ENCODE measurements around the gene MRTFA. TPM values are rescaled to one million over a fixed set of nuclear protein-coding genes. Genes with fewer than 3 reads are reported as not detected.
A peak's percentile ranks its signal among the peaks of the same experiment; 100 is the strongest.

The MRTFA gene
- total RNA-seq, 3 donors from 2014 or later (not counting 1 experiment from before 2014, with no cell fraction given), result 81.8 to 91.9 (median 83.5) TPM

GRCh38 chr22:40452730-40453487, 183.6 kb downstream of the MRTFA start:
- Mint-ChIP-seq H3K4me3 (no peak overlapping the region), H3K4me1 (peaks cover 53 to 63% of the 10 kb centered on the region in 2 donors), H3K9me3 (no peaks in the 10 kb centered on the region), H3K27ac (peak overlapping the region; percentile 80 to 81), H3K36me3 (no peaks in the 10 kb centered on the region), H3K27me3 (ENCODE audit: low read depth in 2 of 2) (no peaks in the 10 kb centered on the region)
- no peak overlapping the region for H3K4me3 ChIP-seq (ENCODE audit: low read length)
- TF ChIP-seq, protein P1, sequence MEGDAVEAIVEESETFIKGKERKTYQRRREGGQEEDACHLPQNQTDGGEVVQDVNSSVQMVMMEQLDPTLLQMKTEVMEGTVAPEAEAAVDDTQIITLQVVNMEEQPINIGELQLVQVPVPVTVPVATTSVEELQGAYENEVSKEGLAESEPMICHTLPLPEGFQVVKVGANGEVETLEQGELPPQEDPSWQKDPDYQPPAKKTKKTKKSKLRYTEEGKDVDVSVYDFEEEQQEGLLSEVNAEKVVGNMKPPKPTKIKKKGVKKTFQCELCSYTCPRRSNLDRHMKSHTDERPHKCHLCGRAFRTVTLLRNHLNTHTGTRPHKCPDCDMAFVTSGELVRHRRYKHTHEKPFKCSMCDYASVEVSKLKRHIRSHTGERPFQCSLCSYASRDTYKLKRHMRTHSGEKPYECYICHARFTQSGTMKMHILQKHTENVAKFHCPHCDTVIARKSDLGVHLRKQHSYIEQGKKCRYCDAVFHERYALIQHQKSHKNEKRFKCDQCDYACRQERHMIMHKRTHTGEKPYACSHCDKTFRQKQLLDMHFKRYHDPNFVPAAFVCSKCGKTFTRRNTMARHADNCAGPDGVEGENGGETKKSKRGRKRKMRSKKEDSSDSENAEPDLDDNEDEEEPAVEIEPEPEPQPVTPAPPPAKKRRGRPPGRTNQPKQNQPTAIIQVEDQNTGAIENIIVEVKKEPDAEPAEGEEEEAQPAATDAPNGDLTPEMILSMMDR (IDR thresholded peaks at IDR 0.05), result no peak
- no peak overlapping the region for H3K27ac ChIP-seq (ENCODE audit: low read length)
- H3K9me3 ChIP-seq (ENCODE audit: control insufficient read depth, insufficient read depth, low read length), result no peaks in the 10 kb centered on the region
- ATAC-seq, result no peak
- H3K27me3 ChIP-seq (ENCODE audit: control insufficient read depth, insufficient read depth, low read length), result no peaks in the 10 kb centered on the region
- H3K4me1 ChIP-seq (ENCODE audit: control insufficient read depth, insufficient read depth, low read length), result peaks cover 25% of the 10 kb centered on the region
- DNase-seq, result peak in 1 of 2 donors; percentile 53
- 82% methylated on average over 8 of the region's 11 CpGs for WGBS (ENCODE audit: insufficient coverage)
- intact Hi-C loops (cut with micrococcal nuclease), result no loop called here
- peaks cover 6% of the 10 kb centered on the region for H3K36me3 ChIP-seq (ENCODE audit: control insufficient read depth, insufficient read depth, low read length)

- Histone ChIP-seq H3K9me3 (ENCODE audit: control insufficient read depth, insufficient read depth, low read length) (no peaks in the 10 kb centered on the region), H3K4me3 (ENCODE audit: low read length) (no peak overlapping the region), H3K4me1 (ENCODE audit: control insufficient read depth, insufficient read depth, low read length) (peaks cover 25% of the 10 kb centered on the region), H3K36me3 (ENCODE audit: control insufficient read depth, insufficient read depth, low read length) (peaks cover 4% of the 10 kb centered on the region), H3K27me3 (ENCODE audit: control insufficient read depth, insufficient read depth, low read length) (no peaks in the 10 kb centered on the region), H3K27ac (ENCODE audit: low read length) (no peak overlapping the region)
- no peaks in the 10 kb centered on the region for H3K9me3 Mint-ChIP-seq
- H3K4me3 Mint-ChIP-seq, result peak overlapping the region; percentile 80
- ATAC-seq (peak; percentile 42 to 71 (median 53)), DNase-seq (peak in 1 of 2 donors; percentile 55)
- intact Hi-C loops (cut with micrococcal nuclease), result no loop called here
- TF ChIP-seq, protein P1 (IDR thresholded peaks at IDR 0.05), result no peak
- no peaks in the 10 kb centered on the region for H3K36me3 Mint-ChIP-seq
- peak overlapping the region; percentile 81 to 88 for H3K27ac Mint-ChIP-seq
- H3K27me3 Mint-ChIP-seq (ENCODE audit: low read depth in 2 of 2), result no peaks in the 10 kb centered on the region
- 40% methylated on average over 5 of the region's 8 CpGs for WGBS (ENCODE audit: insufficient coverage)
- peaks cover 57 to 70% of the 10 kb centered on the region in 2 donors for H3K4me1 Mint-ChIP-seq
These were observed 185.3 kb downstream of the MRTFA start for GRCh38 chr22:40451210-40451609.

DNA sequence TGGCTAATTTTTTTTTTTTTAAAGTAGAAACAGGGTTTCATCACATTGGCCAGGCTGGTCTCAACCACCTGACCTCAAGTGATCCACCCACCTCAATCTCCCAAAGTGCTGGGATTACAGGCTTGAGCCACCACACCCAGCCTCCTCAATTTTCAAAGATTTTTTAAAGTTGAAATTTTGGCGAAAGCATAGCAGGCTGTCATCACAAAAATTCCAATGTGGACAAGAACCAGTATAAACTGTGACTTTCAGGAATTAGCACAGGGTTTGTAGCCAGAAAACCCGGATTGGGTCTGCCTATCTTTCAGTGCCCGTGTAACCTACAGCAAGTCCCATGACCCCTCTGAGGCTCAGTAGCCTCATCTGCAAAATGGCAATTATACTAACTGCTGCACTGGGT, 185.9 kb downstream of the MRTFA start:
- Mint-ChIP-seq H3K4me3 (peak overlapping the region; percentile 80), H3K36me3 (no peaks in the 10 kb centered on the region), H3K27ac (peak overlapping the region; percentile 81 to 88), H3K9me3 (no peaks in the 10 kb centered on the region), H3K27me3 (ENCODE audit: low read depth in 2 of 2) (no peaks in the 10 kb centered on the region), H3K4me1 (peaks cover 63 to 70% of the 10 kb centered on the region in 2 donors)
- TF ChIP-seq, protein P1 (IDR thresholded peaks at IDR 0.05), result no peak
- H3K4me1 ChIP-seq (ENCODE audit: control insufficient read depth, insufficient read depth, low read length), result peaks cover 25% of the 10 kb centered on the region
- no peak overlapping the region for H3K27ac ChIP-seq (ENCODE audit: low read length)
- intact Hi-C loops (cut with micrococcal nuclease), result no loop called here
- peaks cover 4% of the 10 kb centered on the region for H3K36me3 ChIP-seq (ENCODE audit: control insufficient read depth, insufficient read depth, low read length)
- no peaks in the 10 kb centered on the region for H3K27me3 ChIP-seq (ENCODE audit: control insufficient read depth, insufficient read depth, low read length)
- ATAC-seq (no peak), DNase-seq (no peak)
- no peaks in the 10 kb centered on the region for H3K9me3 ChIP-seq (ENCODE audit: control insufficient read depth, insufficient read depth, low read length)
- WGBS (ENCODE audit: insufficient coverage), result 96% methylated on average over 3 of the region's 3 CpGs
- no peak overlapping the region for H3K4me3 ChIP-seq (ENCODE audit: low read length)

- H3K27me3 Mint-ChIP-seq (ENCODE audit: low read depth in 2 of 2), result no peaks in the 10 kb centered on the region
- H3K36me3 Mint-ChIP-seq, result no peaks in the 10 kb centered on the region
- peaks cover 27% of the 10 kb centered on the region for H3K4me1 ChIP-seq (ENCODE audit: control insufficient read depth, insufficient read depth, low read length)
- ATAC-seq (no peak), DNase-seq (no peak)
- intact Hi-C loops (cut with micrococcal nuclease), result no loop called here
- H3K27ac ChIP-seq (ENCODE audit: low read length), result no peak overlapping the region
- peak overlapping the region; percentile 54 for H3K4me3 Mint-ChIP-seq
- H3K27ac Mint-ChIP-seq, result peak overlapping the region; percentile 47 to 81
- peaks cover 64 to 74% of the 10 kb centered on the region in 2 donors for H3K4me1 Mint-ChIP-seq
- H3K9me3 ChIP-seq (ENCODE audit: control insufficient read depth, insufficient read depth, low read length), result no peaks in the 10 kb centered on the region
- TF ChIP-seq, protein P1 (IDR thresholded peaks at IDR 0.05), result no peak
- H3K4me3 ChIP-seq (ENCODE audit: low read length), result no peak overlapping the region
- peaks cover 5% of the 10 kb centered on the region for H3K36me3 ChIP-seq (ENCODE audit: control insufficient read depth, insufficient read depth, low read length)
- no peaks in the 10 kb centered on the region for H3K27me3 ChIP-seq (ENCODE audit: control insufficient read depth, insufficient read depth, low read length)
- H3K9me3 Mint-ChIP-seq, result no peaks in the 10 kb centered on the region
These were observed 186.9 kb downstream of the MRTFA start for GRCh38 chr22:40449676-40450035.
